Activated naive CD8-positive, alpha-beta T cell treated with anti-CD3 and anti-CD28 coated beads, Interleukin-2, amount 10 ng/mL, durations not matched to agents 7 days and 5 days (primary cell): Measurements from ENCODE around the gene AMPD1. TPM values are rescaled to one million over a fixed set of nuclear protein-coding genes. Genes with fewer than 3 reads are reported as not detected.

Experiments
- ATAC-seq: fragments of 150-1000 bp; cut with Tn5 transposase; one replicate; pipeline ENCODE4 v1.10.0; 2021; ENCODE audit warnings: low read depth, moderate library complexity
- POLR2A ChIA-PET: fragments of 350-600 bp; sonication (Branson Sonifier 250); formaldehyde crosslinking; loops from one replicate; lab custom pipeline; 2021; ENCODE audit warnings: antibody characterized with exemption; lab: Charles Lee
- DNase-seq: peaks from one replicate; pipeline ENCODE4 v3.0.0; 2021
- H3K27ac Mint-ChIP-seq: one replicate; pipeline ENCODE4 v1.8.0; 2022; ENCODE audit warnings: mild to moderate bottlenecking, mixed read lengths
- H3K27me3 Mint-ChIP-seq: one replicate; pipeline ENCODE4 v1.8.0; 2022; ENCODE audit warnings: mild to moderate bottlenecking, moderate library complexity, mixed read lengths
- H3K36me3 Mint-ChIP-seq: one replicate; pipeline ENCODE4 v1.8.0; 2021; ENCODE audit warnings: mild to moderate bottlenecking, mixed read lengths
- H3K4me1 Mint-ChIP-seq: one replicate; pipeline ENCODE4 v1.8.0; 2021; ENCODE audit warnings: mixed read lengths
- H3K4me3 Mint-ChIP-seq: one replicate; pipeline ENCODE4 v1.8.0; 2022; ENCODE audit warnings: mild to moderate bottlenecking, moderate library complexity, mixed read lengths
- H3K9me3 Mint-ChIP-seq: one replicate; pipeline ENCODE4 v1.8.0; 2021; ENCODE audit warnings: mixed read lengths
- total RNA-seq, 2 experiments: library from RNA; stranded (reverse); gene quantifications; one replicate each; pipeline ENCODE4 v1.2.3, GENCODE V29; 2021

Gene AMPD1
- total RNA-seq: not detected

- Mint-ChIP-seq H3K4me3 (no peak within 1 kb of the TSS), H3K4me1 (no peaks in the 10 kb centered on the region), H3K36me3 (no peaks in the 10 kb centered on the region), H3K27ac (no peak within 1 kb of the TSS), H3K27me3 (peaks cover 13% of the 10 kb centered on the region), H3K9me3 (no peaks in the 10 kb centered on the region)
- DNase-seq (no peak), ATAC-seq (no peak)
- POLR2A ChIA-PET: no interaction called here
Observed at GRCh38 chr1:114695430-114696058, at the start of gene AMPD1. TSS of gene AMPD1 (minus strand) at chr1:114695546. CDS start at chr1:114695471, 75 bp downstream.

- DNase-seq: no peak
- ATAC-seq: no peak
- Mint-ChIP-seq H3K27me3 (no peaks in the 10 kb centered on the region), H3K27ac (no peak overlapping the region), H3K4me3 (no peak overlapping the region), H3K9me3 (no peaks in the 10 kb centered on the region), H3K4me1 (peaks cover 29% of the 10 kb centered on the region), H3K36me3 (peaks cover 34% of the 10 kb centered on the region)
- POLR2A ChIA-PET: no interaction called here
Observed at GRCh38 chr1:114741963-114742746, 46.8 kb upstream of the AMPD1 start.

GRCh38 chr1:114740331-114740730, 45.0 kb upstream of the AMPD1 start:
- H3K4me1 Mint-ChIP-seq: peaks cover 20% of the 10 kb centered on the region

GRCh38 chr1:114737314-114737849, 42.0 kb upstream of the AMPD1 start:
- POLR2A ChIA-PET: no interaction called here
- no peak overlapping the region for H3K4me3 Mint-ChIP-seq
- H3K27ac Mint-ChIP-seq: no peak overlapping the region
- no peaks in the 10 kb centered on the region for H3K9me3 Mint-ChIP-seq
- H3K27me3 Mint-ChIP-seq: no peaks in the 10 kb centered on the region
- H3K36me3 Mint-ChIP-seq: peaks cover 44% of the 10 kb centered on the region
- peaks cover 13% of the 10 kb centered on the region for H3K4me1 Mint-ChIP-seq
- ATAC-seq (no peak), DNase-seq (no peak)

More at GRCh38 chr1:114740331-114740730, 45.0 kb upstream of the AMPD1 start:
- no peak overlapping the region for H3K4me3 Mint-ChIP-seq
- H3K27me3 Mint-ChIP-seq: no peaks in the 10 kb centered on the region
- POLR2A ChIA-PET: no interaction called here
- H3K9me3 Mint-ChIP-seq: no peaks in the 10 kb centered on the region
- no peak overlapping the region for H3K27ac Mint-ChIP-seq
- H3K36me3 Mint-ChIP-seq: peaks cover 45% of the 10 kb centered on the region
- ATAC-seq (no peak), DNase-seq (no peak)

- POLR2A ChIA-PET: no interaction called here
- no peaks in the 10 kb centered on the region for H3K9me3 Mint-ChIP-seq
- no peak overlapping the region for H3K4me3 Mint-ChIP-seq
- no peaks in the 10 kb centered on the region for H3K27me3 Mint-ChIP-seq
- peaks cover 8% of the 10 kb centered on the region for H3K4me1 Mint-ChIP-seq
- H3K36me3 Mint-ChIP-seq: peaks cover 46% of the 10 kb centered on the region
- DNase-seq: no peak
- H3K27ac Mint-ChIP-seq: no peak overlapping the region
- no peak for ATAC-seq
Observed at GRCh38 chr1:114735479-114735878, 40.1 kb upstream of the AMPD1 start.

GRCh38 chr1:114729782-114730181, 34.4 kb upstream of the AMPD1 start:
- Mint-ChIP-seq H3K27ac (no peak overlapping the region), H3K9me3 (no peaks in the 10 kb centered on the region), H3K27me3 (no peaks in the 10 kb centered on the region), H3K4me1 (peaks cover 6% of the 10 kb centered on the region), H3K36me3 (peaks cover 48% of the 10 kb centered on the region), H3K4me3 (no peak overlapping the region)
- no peak for ATAC-seq
- no peak for DNase-seq
- POLR2A ChIA-PET: no interaction called here

- peaks cover 48% of the 10 kb centered on the region for H3K36me3 Mint-ChIP-seq
- no peak overlapping the region for H3K4me3 Mint-ChIP-seq
- peaks cover 8% of the 10 kb centered on the region for H3K4me1 Mint-ChIP-seq
- no peaks in the 10 kb centered on the region for H3K27me3 Mint-ChIP-seq
- no peak overlapping the region for H3K27ac Mint-ChIP-seq
- DNase-seq: no peak
- H3K9me3 Mint-ChIP-seq: no peaks in the 10 kb centered on the region
- POLR2A ChIA-PET: no interaction called here
- ATAC-seq: no peak
Observed at GRCh38 chr1:114728553-114728952, 33.2 kb upstream of the AMPD1 start.

GRCh38 chr1:114725230-114725629, 29.9 kb upstream of the AMPD1 start:
- Mint-ChIP-seq H3K36me3 (peaks cover 42% of the 10 kb centered on the region), H3K27ac (peak overlapping the region; percentile 7), H3K4me1 (peaks cover 7% of the 10 kb centered on the region), H3K27me3 (no peaks in the 10 kb centered on the region), H3K4me3 (no peak overlapping the region), H3K9me3 (no peaks in the 10 kb centered on the region)
- DNase-seq (no peak), ATAC-seq (no peak)
- POLR2A ChIA-PET: no interaction called here

GRCh38 chr1:114723915-114724314, 28.6 kb upstream of the AMPD1 start:
- H3K4me3 Mint-ChIP-seq: no peak overlapping the region
- no peak for ATAC-seq
- H3K36me3 Mint-ChIP-seq: peaks cover 38% of the 10 kb centered on the region
- H3K27ac Mint-ChIP-seq: no peak overlapping the region
- no peak for DNase-seq
- POLR2A ChIA-PET: no interaction called here
- no peaks in the 10 kb centered on the region for H3K9me3 Mint-ChIP-seq
- H3K4me1 Mint-ChIP-seq: peaks cover 7% of the 10 kb centered on the region
- no peaks in the 10 kb centered on the region for H3K27me3 Mint-ChIP-seq

- peaks cover 7% of the 10 kb centered on the region for H3K4me1 Mint-ChIP-seq
- DNase-seq (no peak), ATAC-seq (no peak)
- peaks cover 39% of the 10 kb centered on the region for H3K36me3 Mint-ChIP-seq
- H3K27me3 Mint-ChIP-seq: no peaks in the 10 kb centered on the region
- H3K9me3 Mint-ChIP-seq: no peaks in the 10 kb centered on the region
- H3K4me3 Mint-ChIP-seq: no peak overlapping the region
- POLR2A ChIA-PET: no interaction called here
- H3K27ac Mint-ChIP-seq: no peak overlapping the region
Observed at GRCh38 chr1:114723457-114723856, 28.1 kb upstream of the AMPD1 start.

GRCh38 chr1:114720492-114720891, 25.1 kb upstream of the AMPD1 start:
- DNase-seq (no peak), ATAC-seq (no peak)
- no peak overlapping the region for H3K4me3 Mint-ChIP-seq
- peaks cover 14% of the 10 kb centered on the region for H3K4me1 Mint-ChIP-seq
- POLR2A ChIA-PET: no interaction called here
- no peaks in the 10 kb centered on the region for H3K9me3 Mint-ChIP-seq
- H3K36me3 Mint-ChIP-seq: peaks cover 41% of the 10 kb centered on the region
- no peak overlapping the region for H3K27ac Mint-ChIP-seq
- no peaks in the 10 kb centered on the region for H3K27me3 Mint-ChIP-seq

GRCh38 chr1:114719424-114719787, 24.1 kb upstream of the AMPD1 start:
- Mint-ChIP-seq H3K4me1 (peaks cover 14% of the 10 kb centered on the region), H3K27me3 (no peaks in the 10 kb centered on the region), H3K36me3 (peaks cover 34% of the 10 kb centered on the region), H3K9me3 (no peaks in the 10 kb centered on the region), H3K27ac (no peak overlapping the region), H3K4me3 (no peak overlapping the region)
- no peak for DNase-seq
- no peak for ATAC-seq
- POLR2A ChIA-PET: no interaction called here

- Mint-ChIP-seq H3K9me3 (no peaks in the 10 kb centered on the region), H3K4me1 (peaks cover 16% of the 10 kb centered on the region), H3K27me3 (no peaks in the 10 kb centered on the region), H3K36me3 (peaks cover 32% of the 10 kb centered on the region), H3K4me3 (no peak overlapping the region), H3K27ac (no peak overlapping the region)
- DNase-seq (no peak), ATAC-seq (no peak)
- POLR2A ChIA-PET: no interaction called here
Observed at GRCh38 chr1:114718661-114719423, 23.5 kb upstream of the AMPD1 start.
